Chondrocyte (in vitro differentiated cells): ENCODE measurements around the gene KERA. TPM values are rescaled to one million over a fixed set of nuclear protein-coding genes. Genes with fewer than 3 reads are reported as not detected.

Experiments used
- DNase-seq: peaks from one replicate; pipeline ENCODE4 v3.0.0; 2021; ENCODE audit warnings: mixed read lengths, low spot score
- H3K27ac Mint-ChIP-seq: one replicate; pipeline ENCODE4 v1.8.0; 2021; ENCODE audit warnings: mild to moderate bottlenecking, moderate library complexity, mixed read lengths; ENCODE audit not compliant: unreplicated experiment
- H3K27me3 Mint-ChIP-seq: 2 replicates; pipeline ENCODE4 v1.8.0; 2021; ENCODE audit warnings: low read depth, mixed read lengths
- H3K36me3 Mint-ChIP-seq: 2 replicates; pipeline ENCODE4 v1.8.0; 2021; ENCODE audit warnings: low read depth, mixed read lengths
- H3K4me1 Mint-ChIP-seq: 2 replicates; pipeline ENCODE4 v1.8.0; 2021; ENCODE audit warnings: low read depth, mild to moderate bottlenecking, mixed read lengths
- H3K4me3 Mint-ChIP-seq: one replicate; pipeline ENCODE4 v1.8.0; 2021; ENCODE audit warnings: mild to moderate bottlenecking, moderate library complexity, mixed read lengths; ENCODE audit not compliant: unreplicated experiment
- H3K9me3 Mint-ChIP-seq: 2 replicates; pipeline ENCODE4 v1.8.0; 2021; ENCODE audit warnings: low read depth, mixed read lengths
- CTCF ChIP-seq: fragments of 200-600 bp; sonication (generic); IDR thresholded peaks from 2 replicates; pipeline ENCODE4 v1.5.0; 2021; ENCODE audit warnings: antibody characterized with exemption, mild to moderate bottlenecking, moderate library complexity
- total RNA-seq: library from RNA; stranded (reverse); gene quantifications from 3 replicates; pipeline ENCODE4 v1.2.1, GENCODE V29; 2021

The KERA gene
- total RNA-seq, 1 donor from 2014 or later, result not detected

- no peak for TF ChIP-seq CTCF
- Mint-ChIP-seq H3K4me3 (no peak overlapping the region), H3K4me1 (peaks cover 3% of the 10 kb centered on the region), H3K36me3 (no peaks in the 10 kb centered on the region), H3K27ac (no peak overlapping the region), H3K27me3 (no peaks in the 10 kb centered on the region), H3K9me3 (peaks cover 9% of the 10 kb centered on the region)
- no peak for DNase-seq
Measured at GRCh38 chr12:91080041-91080440, 22.2 kb upstream of the KERA start.

- no peak for DNase-seq
- Mint-ChIP-seq H3K4me1 (peaks cover 18% of the 10 kb centered on the region), H3K27me3 (no peaks in the 10 kb centered on the region), H3K9me3 (peaks cover 9% of the 10 kb centered on the region), H3K36me3 (no peaks in the 10 kb centered on the region), H3K4me3 (no peak overlapping the region), H3K27ac (no peak overlapping the region)
- TF ChIP-seq CTCF, result no peak
Measured at GRCh38 chr12:91078501-91078900, 20.7 kb upstream of the KERA start.

- no peak for DNase-seq
- no peaks in the 10 kb centered on the region for H3K36me3 Mint-ChIP-seq
- peaks cover 27% of the 10 kb centered on the region for H3K4me1 Mint-ChIP-seq
- H3K9me3 Mint-ChIP-seq, result peaks cover 9% of the 10 kb centered on the region
- no peak overlapping the region for H3K27ac Mint-ChIP-seq
- H3K4me3 Mint-ChIP-seq, result no peak overlapping the region
- no peak for TF ChIP-seq CTCF
- no peaks in the 10 kb centered on the region for H3K27me3 Mint-ChIP-seq
Measured at GRCh38 chr12:91077228-91077954, 19.6 kb upstream of the KERA start.

- no peaks in the 10 kb centered on the region for H3K27me3 Mint-ChIP-seq
- no peaks in the 10 kb centered on the region for H3K9me3 Mint-ChIP-seq
Measured at GRCh38 chr12:91074851-91075250, 17.0 kb upstream of the KERA start.

GRCh38 chr12:91074154-91074709 is 16.4 kb upstream of the KERA start:
- H3K4me1 Mint-ChIP-seq, result peaks cover 27% of the 10 kb centered on the region
- no peaks in the 10 kb centered on the region for H3K27me3 Mint-ChIP-seq
- H3K9me3 Mint-ChIP-seq, result no peaks in the 10 kb centered on the region
- TF ChIP-seq CTCF, result no peak
- DNase-seq, result no peak
- H3K27ac Mint-ChIP-seq, result peak overlapping the region; percentile 82
- H3K4me3 Mint-ChIP-seq, result no peak overlapping the region
- no peaks in the 10 kb centered on the region for H3K36me3 Mint-ChIP-seq

More at GRCh38 chr12:91074851-91075250, 17.0 kb upstream of the KERA start:
- Mint-ChIP-seq H3K27ac (peak overlapping the region; percentile 82), H3K4me3 (no peak overlapping the region), H3K36me3 (no peaks in the 10 kb centered on the region), H3K4me1 (peaks cover 27% of the 10 kb centered on the region)
- no peak for DNase-seq
- no peak for TF ChIP-seq CTCF
